GM12878 (cell line): Measurements from ENCODE around the gene IL10RA. TPM values are rescaled to one million over a fixed set of nuclear protein-coding genes. Genes with fewer than 3 reads are reported as not detected.

ENCODE experiments used
- ATAC-seq: fragments of 200-7000 bp; cut with Tn5 transposase; 3 replicates; pipeline ENCODE4 v1.9.1; 2020; ENCODE audit warnings: mild to moderate bottlenecking, moderate library complexity
- BruUV-seq: library from RNA; stranded (reverse); fragments of 400-500 nt; replicated peaks from 2 replicates; lab custom pipeline; 2021; lab: Mats Ljungman, UMichigan
- CTCF ChIA-PET: fragments of 300-600 bp; sonication (Branson Sonifier 250); formaldehyde crosslinking; extraction: SDS; loops from one replicate; lab custom pipeline; 2021; ENCODE audit warnings: inconsistent platforms; lab: Yijun Ruan, JAX
- POLR2A ChIA-PET: fragments of 350-600 bp; formaldehyde crosslinking; extraction: SDS; loops from one replicate; lab custom pipeline; 2021; ENCODE audit warnings: inconsistent platforms; lab: Charles Lee
- RAD21 ChIA-PET: fragments of 300-600 bp; sonication (Branson Sonifier 250); formaldehyde crosslinking; loops from one replicate; lab custom pipeline; 2023; ENCODE audit warnings: antibody characterized with exemption; ENCODE audit not compliant: unreplicated experiment; lab: Charles Lee
- SMC1A ChIA-PET: fragments of 300-600 bp; sonication (Branson Sonifier 250); formaldehyde crosslinking; loops from one replicate; lab custom pipeline; 2023; ENCODE audit not compliant: unreplicated experiment, uncharacterized antibody; lab: Charles Lee
- DNase-seq: peaks from one replicate; pipeline ENCODE4 v3.0.0-alpha.2; 2011; ENCODE audit warnings: low read depth, low spot score
- FAIRE-seq: peaks from 3 replicates; lab custom pipeline; 2011; peaks lifted over from hg19 to GRCh38; lab: Jason Lieb, UNC
- H2AFZ ChIP-seq: 2 replicates; pipeline ENCODE4 v1.6.0; 2011; ENCODE audit warnings: low read depth, low read length, control low read depth; ENCODE audit not compliant: control insufficient read depth
- H3K27ac ChIP-seq: 2 replicates; pipeline ENCODE4 v1.5.1; 2011; ENCODE audit warnings: control low read depth; ENCODE audit not compliant: control insufficient read depth, insufficient read depth
- H3K27me3 ChIP-seq, 2 experiments: replicated peaks in 1 of 2; 2 replicates each; pipeline versions ENCODE4 v1.6.0 to v1.6.1; 2011; ENCODE audit warnings: low read length in 1 of 2; ENCODE audit not compliant: control insufficient read depth in 2 of 2, insufficient read depth in 2 of 2
- H3K36me3 ChIP-seq, 2 experiments: 2 replicates each; pipeline ENCODE4 v1.5.1; 2011; ENCODE audit warnings: low read length in 1 of 2; ENCODE audit not compliant: control insufficient read depth in 2 of 2, insufficient read depth in 2 of 2
- H3K4me1 ChIP-seq: 2 replicates; pipeline ENCODE4 v1.6.1; 2011; ENCODE audit warnings: mild to moderate bottlenecking, low read length, moderate library complexity, mixed read lengths; ENCODE audit not compliant: control insufficient read depth, insufficient read depth
- H3K4me2 ChIP-seq: 2 replicates; pipeline ENCODE4 v1.6.0; 2011; ENCODE audit warnings: control low read depth; ENCODE audit not compliant: control insufficient read depth, insufficient read depth
- H3K4me3 ChIP-seq: fragments of 200-600 bp; sonication (generic); 2 replicates; pipeline ENCODE4 v1.5.1; 2016
- H3K79me2 ChIP-seq: 2 replicates; pipeline ENCODE4 v1.6.0; 2011; ENCODE audit warnings: low read length; ENCODE audit not compliant: control insufficient read depth, insufficient read depth
- H3K9ac ChIP-seq: 2 replicates; pipeline ENCODE4 v1.8.0; 2011; ENCODE audit warnings: low read length, control low read depth, mixed read lengths; ENCODE audit not compliant: control insufficient read depth, insufficient read depth
- H3K9me3 ChIP-seq: replicated peaks from 3 replicates; pipeline ENCODE4 v1.5.1; 2011; ENCODE audit warnings: mild to moderate bottlenecking, low read length; ENCODE audit not compliant: control insufficient read depth, insufficient read depth
- H4K20me1 ChIP-seq: 2 replicates; pipeline ENCODE4 v1.6.0; 2011; ENCODE audit not compliant: control insufficient read depth, insufficient read depth
- DPF2 ChIP-seq: fragments of 450-650 bp; IDR thresholded peaks from 2 replicates; pipeline ENCODE4 v1.6.1; 2017; ENCODE audit warnings: mild to moderate bottlenecking
- EED ChIP-seq: sonication (generic); IDR thresholded peaks from 2 replicates; pipeline ENCODE4 v1.6.1; 2016; ENCODE audit warnings: antibody characterized with exemption, low read depth
- ETV6 ChIP-seq, 2 experiments: fragments of 450-650 bp in 1 of 2; IDR thresholded peaks in 1 of 2; conservative IDR thresholded peaks in 1 of 2; 2 replicates each; pipeline ENCODE4 v1.6.1; 2014; ENCODE audit warnings: antibody characterized with exemption in 1 of 2, borderline replicate concordance in 1 of 2, low read depth in 1 of 2, mild to moderate bottlenecking in 1 of 2, moderate library complexity in 1 of 2
- HDGF ChIP-seq: fragments of 450-650 bp; IDR thresholded peaks from 2 replicates; pipeline ENCODE4 v1.6.1; 2016; ENCODE audit warnings: antibody characterized with exemption
- IKZF2 ChIP-seq, 2 experiments: fragments of 450-650 bp; IDR thresholded peaks; 2 replicates each; pipeline ENCODE4 v1.6.1; 2017; ENCODE audit warnings: mild to moderate bottlenecking in 2 of 2, moderate library complexity in 2 of 2
- MEF2A ChIP-seq: IDR thresholded peaks from 2 replicates; pipeline ENCODE4 v1.6.1; 2011; ENCODE audit warnings: low read depth, mild to moderate bottlenecking, low read length, moderate library complexity; ENCODE audit not compliant: insufficient read depth
- MTA2 ChIP-seq: fragments of 450-650 bp; IDR thresholded peaks from 2 replicates; pipeline ENCODE4 v1.6.1; 2016; ENCODE audit warnings: low read depth, mild to moderate bottlenecking, moderate library complexity
- PKNOX1 ChIP-seq: fragments of 450-650 bp; IDR thresholded peaks from 2 replicates; pipeline ENCODE4 v1.6.1; 2016; ENCODE audit warnings: mild to moderate bottlenecking
- RUNX3 ChIP-seq: IDR thresholded peaks from 2 replicates; pipeline ENCODE4 v1.6.1; 2012; ENCODE audit warnings: low read length, inconsistent platforms
- SKIL ChIP-seq: fragments of 450-650 bp; IDR thresholded peaks from 2 replicates; pipeline ENCODE4 v1.6.1; 2017; ENCODE audit warnings: mild to moderate bottlenecking, low read depth, inconsistent platforms; ENCODE audit not compliant: poor library complexity, severe bottlenecking
- SUPT20H ChIP-seq: IDR thresholded peaks from 2 replicates; pipeline ENCODE4 v1.6.1; 2011; ENCODE audit warnings: low read depth, mild to moderate bottlenecking, low read length, moderate library complexity, borderline replicate concordance; ENCODE audit not compliant: control insufficient read depth
- ZBTB40 ChIP-seq: fragments of 450-650 bp; IDR thresholded peaks from 2 replicates; pipeline ENCODE4 v1.6.1; 2016; ENCODE audit warnings: mild to moderate bottlenecking, moderate library complexity, borderline replicate concordance
- ZZZ3 ChIP-seq: IDR thresholded peaks from 2 replicates; pipeline ENCODE4 v1.6.1; 2011; ENCODE audit warnings: low read depth; ENCODE audit not compliant: control insufficient read depth, insufficient read length
- WGBS: methylation state at CpG from one replicate; pipeline ENCODE4 v1.1.6; 2016; ENCODE audit warnings: low lambda C conversion rate; ENCODE audit not compliant: insufficient replicate concordance, insufficient coverage; ENCODE audit errors: missing lambda C conversion rate; 5-methylcytosine and 5-hydroxymethylcytosine counted together
- in situ Hi-C: fragments of 300-500 bp; cut with MboI; formaldehyde crosslinking; loops from 9 replicates; pipeline ENCODE4 v1.14.3; 2018; ENCODE audit warnings: mixed read lengths
- intact Hi-C: fragments of 100-400 bp; cut with micrococcal nuclease; formaldehyde crosslinking; loops from one replicate; pipeline ENCODE4 v1.14.2; 2022; ENCODE audit not compliant: unreplicated experiment
- polyA plus RNA-seq, 11 experiments: library from polyadenylated mRNA; depleted of rRNA in 4 of 11; unstranded in 6 of 11; stranded (reverse) in 5 of 11; fragments of >200 nt; fragmentation: Nextera tagmentation in 4 of 11; fragmentation: Illumina TruSeq in 1 of 11; extraction: Ambion mirVana in 4 of 11; extraction: Trizol in 1 of 11; gene quantifications; 1 replicate in 1 of 11; 2 replicates in 10 of 11; pipeline versions ENCODE4 v1.2.1 to v1.2.3, GENCODE V29; 2011 to 2016; ENCODE audit warnings: inconsistent platforms in 2 of 11, missing spikeins in 2 of 11, low read depth in 1 of 11
- total RNA-seq, 4 experiments: library from RNA; depleted of rRNA in 3 of 4; stranded (reverse); fragments of >200 nt in 3 of 4; fragmentation: Illumina TruSeq in 1 of 4; extraction: Trizol in 1 of 4; gene quantifications; 2 replicates each; pipeline versions ENCODE4 v1.2.1 to v1.2.3, GENCODE V29; 2013 to 2021

The IL10RA gene
- total and polyA plus RNA-seq, 10 of the 15 experiments (the other 5 are each of a cell fraction or from before 2014, with no cell fraction given): 0.77 to 45.9 (median 9.6) TPM

- CTCF ChIA-PET: interaction anchor here (0.7 to 13.1 kb wide), 20 partner anchors 9 to 519 kb away, joined by 3 to 503 read pairs (median 34); partner anchors contain the start of genes FXYD2, IL10RA and TMPRSS13
- FAIRE-seq (no peak), ATAC-seq (peak; percentile 64), DNase-seq (no peak)
- WGBS: 28% methylated on average over 7 of the region's 7 CpGs
- SMC1A ChIA-PET: interaction anchor here (0.7 to 14.9 kb wide), 24 partner anchors 8 to 953 kb away, joined by 3 to 295 read pairs (median 4); partner anchors contain the start of genes FXYD2 and TMPRSS13
- H3K4me1 ChIP-seq: peaks cover 26% of the 10 kb centered on the region
- no peaks in the 10 kb centered on the region for H3K9me3 ChIP-seq
- RAD21 ChIA-PET: interaction anchor here (0.8 to 10.6 kb wide), 15 partner anchors 11 to 141 kb away, joined by 3 to 393 read pairs (median 14); partner anchors contain the start of genes FXYD2, IL10RA and TMPRSS13
- H3K36me3 ChIP-seq: no peaks in the 10 kb centered on the region
- no peak overlapping the region for H3K9ac ChIP-seq
- no peaks in the 10 kb centered on the region for H3K79me2 ChIP-seq
- intact Hi-C loops (loop anchor here (1.0 kb wide), 1 partner anchor 127 kb away; no protein-coding TSS in a partner anchor), in situ Hi-C loops (loop anchor here (5.0 kb wide), 2 partner anchors 102 to 103 kb away; no protein-coding TSS in a partner anchor)
- H3K4me3 ChIP-seq: no peak overlapping the region
- no peaks in the 10 kb centered on the region for H3K27me3 ChIP-seq
- H3K4me2 ChIP-seq: peak overlapping the region; percentile 43; the same call in 1 of the 2 replicates
- POLR2A ChIA-PET: interaction anchor here (0.6 to 3.2 kb wide), 10 partner anchors 9 to 130 kb away, joined by 3 to 16 read pairs (median 4); partner anchors contain the start of genes FXYD2 and IL10RA
- no peaks in the 10 kb centered on the region for H4K20me1 ChIP-seq
- peak overlapping the region; percentile 9; the same call in 1 of the 2 replicates for H2AFZ ChIP-seq
- no TSS peak for BruUV-seq
- peak overlapping the region; percentile 73 for H3K27ac ChIP-seq
- peak; percentile 82 for TF ChIP-seq EED
- TF ChIP-seq SKIL: no peak
- no peak for TF ChIP-seq HDGF
- peak in 1 of 2 experiments; percentile 39; a peak in 1 of 4 replicates for TF ChIP-seq ETV6 (conservative IDR thresholded peaks at IDR 0.05 in 1 of 2, IDR thresholded peaks at IDR 0.05 in 1 of 2; ENCODE audit: borderline replicate concordance in 1 of 2, low read depth in 1 of 2)
- 0 out of 2 replicates have a peak, but pooled peaks have one; percentile 6 for TF ChIP-seq PKNOX1
- TF ChIP-seq DPF2: 0 out of 2 replicates have a peak, but pooled peaks have one; percentile 30
- TF ChIP-seq RUNX3: peak; percentile 37; the same call in 1 of the 2 replicates
- no peak for TF ChIP-seq ZBTB40
- TF ChIP-seq ZZZ3: no peak
- no peak for TF ChIP-seq SUPT20H
- peak; percentile 74 to 81 for TF ChIP-seq IKZF2 (IDR thresholded peaks at IDR 0.05)
- TF ChIP-seq MTA2: peak; percentile 28; the same call in 1 of the 2 replicates
- TF ChIP-seq MEF2A: 0 out of 2 replicates have a peak, but pooled peaks have one; percentile 44
These were observed 41.0 kb upstream of the IL10RA start for GRCh38 chr11:117945047-117945810.
